Hypothalamus (tissue), 51 donors: ENCODE data around the gene LUC7L3.
"Not testable (repeated sequence)": the region's sequence is repeated elsewhere in the genome, so short reads cannot be mapped to it uniquely, and the experiment has no call there.

Experiments
- DNase-seq, 51 donors: peaks; one replicate each; lab custom pipeline; 2025; lab: John Stamatoyannopoulos, UW

LUC7L3 gene

GRCh38 chr17:50779747-50780353 lies 60.4 kb downstream of the LUC7L3 start:
- DNase-seq: no peak

- DNase-seq: no peak
These were observed 61.8 kb downstream of the LUC7L3 start for GRCh38 chr17:50781167-50781566.

- DNase-seq: peak in 50 of 51 donors; percentile 21 to 91 (median 72)
These were observed 63.8 kb downstream of the LUC7L3 start for GRCh38 chr17:50783193-50783660.

- DNase-seq: no peak
These were observed 64.5 kb downstream of the LUC7L3 start for GRCh38 chr17:50783905-50784304.

GRCh38 chr17:50785126-50785525 lies 65.7 kb downstream of the LUC7L3 start:
- DNase-seq: no peak

GRCh38 chr17:50785946-50786570 lies 66.7 kb downstream of the LUC7L3 start:
- peak in 14 of 51 donors; percentile 5 to 50 (median 16) for DNase-seq

- DNase-seq: no peak
These were observed 67.7 kb downstream of the LUC7L3 start for GRCh38 chr17:50787106-50787505.

GRCh38 chr17:50790618-50791017 lies 71.2 kb downstream of the LUC7L3 start:
- DNase-seq: no peak

- no peak for DNase-seq
These were observed 72.7 kb downstream of the LUC7L3 start for GRCh38 chr17:50792132-50792531.

GRCh38 chr17:50793007-50793406 lies 73.6 kb downstream of the LUC7L3 start:
- no peak for DNase-seq

- DNase-seq: no peak
These were observed 75.0 kb downstream of the LUC7L3 start for GRCh38 chr17:50794361-50794760.

- DNase-seq: peak in 2 of 51 donors; percentile 3 to 39
These were observed 77.9 kb downstream of the LUC7L3 start for GRCh38 chr17:50797135-50797810.

- no peak for DNase-seq
These were observed 79.3 kb downstream of the LUC7L3 start for GRCh38 chr17:50798424-50799288.

GRCh38 chr17:50799582-50799981 lies 80.2 kb downstream of the LUC7L3 start:
- DNase-seq: no peak

GRCh38 chr17:50800196-50800700 lies 80.8 kb downstream of the LUC7L3 start:
- no peak for DNase-seq

- no peak for DNase-seq
These were observed 83.5 kb downstream of the LUC7L3 start for GRCh38 chr17:50802609-50803571.

GRCh38 chr17:50803676-50804075 lies 84.3 kb downstream of the LUC7L3 start:
- no peak for DNase-seq

GRCh38 chr17:50804749-50805475 lies 85.5 kb downstream of the LUC7L3 start:
- not testable (repeated sequence) for DNase-seq

GRCh38 chr17:50805486-50805885 lies 86.1 kb downstream of the LUC7L3 start:
- DNase-seq: no peak
